Measurements from ENCODE around the gene KCNT2.
"Not testable (repeated sequence)": the region's sequence is repeated elsewhere in the genome, so short reads cannot be mapped to it uniquely, and the experiment has no call there.

Gene KCNT2

DNA sequence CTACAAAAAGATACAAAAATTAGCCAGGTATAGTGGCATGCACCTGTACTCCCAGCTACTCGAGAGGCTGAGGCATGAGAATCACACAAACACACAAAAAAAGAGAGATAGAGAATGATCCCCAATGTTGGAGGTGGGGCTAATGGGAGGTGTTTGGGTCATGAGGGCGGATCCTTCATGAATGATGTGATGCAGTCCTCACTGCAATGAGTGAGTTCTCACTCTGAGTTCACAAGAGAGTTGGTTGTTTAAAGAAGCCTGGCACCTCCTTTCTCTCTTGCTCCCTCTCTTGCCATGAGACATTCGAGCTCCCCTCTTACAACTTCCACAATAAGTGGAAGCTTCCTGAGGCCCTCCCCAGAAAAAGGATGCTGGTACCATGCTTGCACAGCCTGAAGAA, 17.3 kb downstream of the KCNT2 start:
- DNase-seq (ENCODE audit: low read depth in 2 of 2) = no peak

DNA sequence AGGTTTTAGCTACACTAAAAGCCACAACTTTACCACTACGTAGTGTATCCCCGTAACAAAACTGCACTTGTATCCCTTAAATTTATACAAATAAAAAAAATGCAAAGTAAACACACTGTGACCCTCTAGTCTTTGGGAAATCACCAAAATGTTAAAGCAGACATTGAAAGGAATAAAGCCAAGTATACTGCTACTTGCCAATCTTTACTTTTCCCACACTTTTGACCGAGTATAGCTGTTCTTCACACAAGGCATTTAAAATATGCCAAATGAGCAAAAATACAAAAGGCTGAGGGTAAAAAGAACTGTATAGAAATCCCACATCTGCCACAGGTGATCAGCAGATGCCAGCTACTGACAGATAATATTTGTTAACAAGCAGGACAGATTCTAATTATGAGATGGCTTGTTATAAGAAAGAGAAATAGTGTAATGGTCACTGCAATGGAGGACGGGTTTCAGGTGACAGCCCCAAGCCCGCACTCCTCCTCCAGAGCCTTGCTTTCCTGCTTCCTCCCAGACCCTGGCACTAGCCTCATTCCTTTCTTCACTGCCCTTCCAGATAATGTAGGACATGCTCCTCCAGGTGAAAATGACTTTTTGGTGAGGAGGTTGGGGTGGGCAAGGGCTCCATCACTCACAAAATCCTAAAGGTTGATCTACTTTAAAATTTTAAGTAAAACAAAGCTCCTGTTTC, 18.1 kb downstream of the KCNT2 start:
- DNase-seq (ENCODE audit: low read depth in 2 of 2) = no peak

DNA sequence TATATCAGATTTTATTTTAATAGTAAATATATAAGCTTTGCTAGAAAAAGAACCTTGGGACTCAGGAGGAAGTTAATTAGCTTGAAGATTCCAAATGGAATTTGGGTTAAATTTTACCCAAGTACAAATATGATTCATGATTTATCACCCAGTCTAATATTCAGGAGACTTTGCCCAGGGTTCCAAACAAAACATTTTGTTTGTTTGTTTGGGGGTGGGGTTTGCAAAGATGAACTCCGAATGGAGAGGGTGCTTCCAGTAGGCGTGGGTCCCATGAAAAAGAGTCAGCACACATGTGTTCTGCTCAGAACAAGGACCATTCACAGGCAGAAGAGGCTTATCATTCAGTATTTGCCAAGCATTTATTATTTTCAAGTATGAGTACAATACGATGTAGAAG, 23.5 kb downstream of the KCNT2 start:
- DNase-seq (ENCODE audit: low read depth in 2 of 2) = no peak

DNA sequence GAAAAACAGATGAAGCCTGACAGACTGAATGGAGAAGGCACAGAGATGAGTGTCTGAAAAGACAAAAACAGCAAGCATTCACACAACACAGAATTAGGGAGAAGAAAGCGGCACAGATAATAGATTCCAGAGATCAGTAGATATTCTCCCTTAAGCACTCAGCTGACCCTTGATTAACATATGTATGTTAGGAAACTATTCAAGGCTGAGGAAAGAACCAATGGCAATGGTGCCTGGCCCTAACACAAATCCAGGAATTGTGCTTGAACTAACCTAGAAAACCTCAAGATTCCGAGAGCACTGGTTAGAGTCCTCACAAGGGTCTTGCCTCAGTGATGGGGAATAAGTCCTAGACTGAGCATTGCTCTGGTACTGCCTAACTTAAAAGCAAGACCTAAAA, 30.9 kb downstream of the KCNT2 start:
- DNase-seq (ENCODE audit: low read depth in 2 of 2) = no peak

DNA sequence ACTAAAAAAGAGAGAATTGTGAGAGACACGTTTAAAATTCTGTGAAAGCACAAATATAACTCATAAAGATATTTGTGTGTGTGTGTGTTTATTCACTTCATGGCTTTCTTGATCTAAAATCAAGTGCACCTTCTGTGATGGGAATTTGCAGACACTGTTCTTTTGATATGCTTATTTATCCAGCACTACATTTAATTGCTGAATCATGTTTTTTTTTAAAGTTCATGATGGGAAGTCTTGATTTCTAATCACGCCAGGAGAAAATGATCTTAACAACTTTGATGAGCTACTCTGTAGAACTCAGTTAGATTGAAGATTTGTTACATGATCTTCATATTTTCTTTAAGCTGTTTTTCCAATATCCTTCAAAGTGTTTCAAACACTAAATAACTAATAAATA, 35.0 kb downstream of the KCNT2 start:
- DNase-seq (ENCODE audit: low read depth in 2 of 2) = no peak

DNA sequence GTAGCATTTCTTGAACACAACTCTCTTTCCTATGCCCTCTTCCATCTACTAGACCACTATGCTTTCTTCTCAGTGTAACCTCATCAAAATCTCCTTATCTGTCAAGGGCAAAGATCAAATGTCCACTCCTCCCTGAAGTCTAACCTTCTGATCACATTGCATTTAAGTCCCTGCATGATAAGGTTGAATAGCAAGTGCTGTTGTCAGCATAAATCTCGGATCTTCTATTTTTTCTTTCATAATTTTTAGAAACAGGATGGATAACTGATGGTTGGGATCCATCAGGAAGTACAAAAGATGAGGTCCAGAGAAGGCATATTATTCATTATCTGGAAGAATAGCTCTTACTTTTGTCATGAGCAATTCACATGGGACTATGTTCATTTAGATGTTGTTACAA, 41.0 kb downstream of the KCNT2 start:
- DNase-seq (ENCODE audit: low read depth in 2 of 2) = no peak

DNA sequence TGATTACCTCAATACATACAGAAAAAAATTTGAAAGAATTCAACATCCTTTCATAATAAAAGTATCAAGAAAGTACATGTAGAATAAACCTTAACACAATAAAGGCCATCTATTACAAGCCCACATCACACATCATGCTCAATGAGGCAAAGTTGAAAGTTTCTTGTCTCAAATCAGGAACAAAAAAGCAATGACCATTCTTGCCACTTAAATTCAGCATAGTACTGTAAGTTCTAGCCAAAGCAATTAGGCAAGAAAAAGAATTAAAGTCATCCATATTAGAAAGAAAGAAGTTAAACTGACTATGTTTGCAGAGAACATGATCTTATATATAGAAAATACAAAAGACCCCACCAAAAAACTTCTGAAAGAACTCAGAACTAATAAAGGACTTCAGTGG, 44.5 kb downstream of the KCNT2 start:
- no peak for DNase-seq (ENCODE audit: low read depth in 2 of 2)

DNA sequence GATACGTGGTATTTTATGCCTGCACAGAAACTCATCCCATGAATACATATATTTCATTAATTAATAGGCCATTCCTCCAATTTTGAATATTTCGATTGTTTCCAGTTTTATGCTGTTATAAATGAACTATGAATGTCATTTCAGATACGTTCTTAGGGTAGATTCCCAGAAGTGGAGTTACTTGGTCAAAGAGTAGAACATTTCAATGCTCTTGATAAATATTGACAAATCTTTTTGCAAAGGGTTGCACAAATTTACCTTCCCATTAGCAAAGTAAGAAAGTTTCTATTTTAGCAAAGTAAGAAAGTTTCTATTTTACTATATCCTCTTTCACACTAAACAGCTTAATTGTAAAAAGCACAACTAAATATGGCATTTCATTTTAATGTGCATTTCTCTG, 48.9 kb downstream of the KCNT2 start:
- no peak for DNase-seq (ENCODE audit: low read depth in 2 of 2)

DNA sequence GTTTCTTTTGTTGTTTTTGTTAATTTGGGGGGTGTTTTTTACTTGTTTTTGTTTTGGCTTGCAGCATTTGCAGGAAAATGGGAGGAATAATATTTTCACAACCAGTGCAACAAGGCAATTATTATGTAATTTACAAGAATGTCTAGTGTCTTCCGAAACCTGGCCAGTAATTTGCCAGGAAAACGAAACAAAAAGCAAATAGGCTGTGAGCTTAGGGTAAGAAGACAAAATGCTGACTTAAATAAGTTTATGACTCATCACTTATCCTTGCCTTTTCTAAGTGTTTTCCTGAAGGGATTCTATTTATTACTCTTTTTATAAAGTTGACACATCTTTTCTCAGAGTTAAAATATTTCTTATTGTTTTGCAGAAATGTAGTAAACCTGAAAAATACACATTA, 49.8 kb downstream of the KCNT2 start:
- no peak for DNase-seq (ENCODE audit: low read depth in 2 of 2)

DNA sequence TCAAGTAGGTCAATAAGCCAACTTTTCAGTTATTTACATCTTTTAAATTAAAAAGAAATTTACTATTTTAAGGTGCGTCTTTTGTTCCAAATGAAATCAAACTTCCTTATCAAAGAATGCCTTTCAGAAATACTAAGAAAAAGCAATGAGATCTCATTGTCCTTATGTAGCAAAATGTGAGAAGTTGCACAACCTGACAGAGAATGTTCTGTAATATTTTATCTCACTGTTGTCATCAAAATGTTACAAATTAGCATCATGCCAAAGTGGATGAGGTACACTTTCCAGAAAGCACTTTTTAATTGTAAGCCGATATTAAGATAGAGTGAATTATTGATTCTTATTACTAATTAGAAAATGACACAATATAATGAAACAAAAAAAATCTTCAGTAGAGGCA, 50.4 kb downstream of the KCNT2 start:
- no peak for DNase-seq (ENCODE audit: low read depth in 2 of 2)

DNA sequence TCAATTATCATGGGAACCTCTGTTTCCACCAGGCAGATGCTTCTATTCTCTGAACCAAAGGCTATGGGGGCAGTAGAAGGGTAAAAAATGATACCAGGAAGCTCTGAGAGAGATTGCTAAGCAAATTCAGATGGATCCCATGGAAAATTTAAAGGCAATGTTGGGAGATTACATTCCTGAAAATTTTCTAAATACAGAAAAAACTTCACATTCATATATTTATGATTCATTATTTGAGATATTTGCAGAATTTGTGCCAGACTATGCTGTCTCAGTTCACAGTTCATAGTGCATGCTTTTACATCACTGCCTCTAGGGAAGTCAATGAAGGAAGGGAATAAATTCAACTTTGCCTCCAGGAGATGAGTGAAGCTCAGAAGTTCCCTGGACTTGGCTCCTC, 57.5 kb downstream of the KCNT2 start:
- no peak for DNase-seq (ENCODE audit: low read depth in 2 of 2)

DNA sequence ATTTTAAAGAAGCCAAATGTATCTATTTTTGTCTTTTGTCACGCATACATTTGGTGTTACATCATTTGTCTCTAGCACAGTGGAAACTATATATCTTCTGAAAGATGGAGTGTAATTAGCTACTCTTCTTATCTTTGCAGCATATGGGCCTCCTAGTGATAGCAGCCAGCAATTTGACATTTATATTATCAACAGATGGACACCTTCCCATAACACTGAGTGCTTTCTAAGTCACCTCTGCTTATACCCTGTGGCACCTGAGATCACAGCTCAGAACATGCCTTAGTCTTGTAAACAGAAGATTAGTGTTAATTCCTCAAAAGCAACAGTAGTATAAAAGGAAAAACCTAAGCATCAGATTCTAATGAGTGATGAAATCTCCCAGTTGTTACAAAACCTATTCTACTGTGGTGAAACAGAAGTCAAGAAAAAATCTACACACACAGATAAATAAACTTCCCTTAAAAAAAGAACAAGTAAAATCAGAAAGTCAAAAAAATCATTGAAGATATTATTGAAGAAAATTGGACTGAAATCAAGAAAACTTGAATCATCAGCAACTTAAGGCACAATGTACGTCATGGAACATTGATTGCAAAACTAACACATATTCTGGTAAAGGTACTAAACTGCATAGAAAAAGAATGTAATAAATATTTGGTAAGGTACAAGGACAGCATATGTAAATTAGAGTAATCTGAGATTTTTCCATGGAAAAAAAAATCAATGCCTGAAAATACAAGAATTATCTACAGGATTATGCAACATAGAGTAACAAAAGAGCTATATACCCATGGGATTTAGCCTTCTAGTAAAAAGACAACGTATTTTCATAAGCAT, 61.7 kb downstream of the KCNT2 start:
- DNase-seq (ENCODE audit: low read depth in 2 of 2) = no peak

DNA sequence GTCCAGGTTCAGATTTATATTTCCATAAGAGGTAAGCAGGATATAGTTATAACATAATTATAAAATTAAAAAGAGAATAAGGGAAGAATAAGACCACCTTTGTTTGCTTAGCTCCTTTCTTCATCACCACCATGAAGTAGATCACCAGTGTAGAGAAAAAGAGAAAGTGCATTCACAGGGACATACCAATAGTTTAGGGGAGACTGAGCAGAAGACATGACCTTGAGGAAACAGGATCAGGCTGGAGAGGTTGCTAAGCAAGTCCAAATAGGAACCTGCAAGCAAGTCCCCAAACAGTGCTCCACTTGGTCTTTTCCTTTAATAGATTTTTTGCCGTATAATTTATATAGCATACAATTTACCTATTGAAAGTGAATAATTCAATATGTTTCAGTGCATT, 63.0 kb downstream of the KCNT2 start:
- DNase-seq (ENCODE audit: low read depth in 2 of 2) = no peak

DNA sequence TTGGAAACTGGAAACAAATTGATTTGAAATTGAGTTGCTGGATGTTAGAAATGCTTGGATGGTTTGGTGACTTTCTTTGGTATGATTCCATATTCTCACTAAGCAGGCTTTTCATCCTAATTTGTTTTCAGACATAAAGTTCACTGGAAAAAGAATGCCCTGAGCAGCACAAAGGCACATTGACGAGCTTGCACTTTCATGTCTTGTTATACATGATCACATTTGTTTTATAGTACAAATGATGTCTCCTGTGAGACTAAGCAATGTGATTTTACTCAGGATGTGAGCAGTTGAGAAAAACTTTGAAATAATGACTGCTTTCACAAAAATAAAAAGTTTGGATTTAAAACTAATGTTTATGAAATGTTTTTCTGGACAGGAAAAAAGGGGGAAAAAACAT, 63.6 kb downstream of the KCNT2 start:
- no peak for DNase-seq (ENCODE audit: low read depth in 2 of 2)

DNA sequence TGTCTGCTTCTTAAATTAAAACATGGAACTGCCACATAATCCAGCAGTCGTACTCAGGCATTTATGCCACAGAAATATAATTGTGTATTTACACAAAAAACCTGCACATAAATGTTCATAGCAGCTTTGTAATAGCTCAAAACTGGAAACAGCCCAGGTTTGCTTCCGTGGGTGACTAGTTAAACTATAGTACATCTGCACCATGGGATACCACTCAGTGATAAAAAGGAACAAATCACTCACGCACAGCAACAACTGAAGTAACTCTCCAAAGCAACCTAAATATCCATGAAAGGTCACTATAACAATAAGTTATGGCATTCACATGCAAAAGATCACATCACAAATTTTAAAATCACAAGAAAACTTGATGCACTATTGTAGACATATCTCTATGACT, 64.4 kb downstream of the KCNT2 start:
- DNase-seq (ENCODE audit: low read depth in 2 of 2) = no peak

DNA sequence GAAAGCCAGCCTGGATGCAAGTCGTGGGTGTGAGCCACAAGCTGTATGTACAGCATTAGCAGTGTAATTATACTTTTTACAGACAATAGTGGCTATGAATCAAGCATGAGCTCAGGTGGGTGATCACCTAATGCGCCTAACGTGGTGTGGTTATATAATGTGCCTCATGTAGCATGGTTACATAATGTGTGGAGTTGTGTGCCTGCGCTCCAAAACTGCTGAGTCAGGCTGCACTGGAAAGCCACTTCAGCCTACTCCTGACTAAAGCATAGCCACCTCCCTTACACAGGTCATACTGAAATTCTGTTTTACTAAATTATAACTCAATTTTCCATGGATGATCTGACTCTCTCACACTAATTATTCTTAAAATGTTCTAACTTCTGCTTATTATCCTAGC, 69.8 kb downstream of the KCNT2 start:
- DNase-seq (ENCODE audit: low read depth in 2 of 2) = no peak

DNA sequence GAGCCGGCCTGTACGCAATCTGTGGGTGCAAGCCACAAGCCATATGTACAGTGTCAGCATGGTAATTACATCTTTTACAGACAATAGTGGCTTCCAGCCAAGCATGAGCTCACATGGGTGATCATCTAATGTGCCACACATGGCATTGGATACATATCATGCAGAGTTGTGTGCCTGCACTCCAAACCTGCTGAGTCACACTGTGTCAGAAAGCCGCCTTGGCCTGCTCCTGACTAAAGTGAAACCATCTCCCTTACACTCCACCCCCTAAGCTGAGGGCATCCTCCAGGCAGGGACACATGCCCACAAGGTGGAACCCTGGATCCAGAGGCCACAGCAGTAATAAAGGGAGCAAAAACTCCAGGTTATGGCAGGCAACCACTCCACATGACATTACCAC, 72.5 kb downstream of the KCNT2 start:
- no peak for DNase-seq (ENCODE audit: low read depth in 2 of 2)

DNA sequence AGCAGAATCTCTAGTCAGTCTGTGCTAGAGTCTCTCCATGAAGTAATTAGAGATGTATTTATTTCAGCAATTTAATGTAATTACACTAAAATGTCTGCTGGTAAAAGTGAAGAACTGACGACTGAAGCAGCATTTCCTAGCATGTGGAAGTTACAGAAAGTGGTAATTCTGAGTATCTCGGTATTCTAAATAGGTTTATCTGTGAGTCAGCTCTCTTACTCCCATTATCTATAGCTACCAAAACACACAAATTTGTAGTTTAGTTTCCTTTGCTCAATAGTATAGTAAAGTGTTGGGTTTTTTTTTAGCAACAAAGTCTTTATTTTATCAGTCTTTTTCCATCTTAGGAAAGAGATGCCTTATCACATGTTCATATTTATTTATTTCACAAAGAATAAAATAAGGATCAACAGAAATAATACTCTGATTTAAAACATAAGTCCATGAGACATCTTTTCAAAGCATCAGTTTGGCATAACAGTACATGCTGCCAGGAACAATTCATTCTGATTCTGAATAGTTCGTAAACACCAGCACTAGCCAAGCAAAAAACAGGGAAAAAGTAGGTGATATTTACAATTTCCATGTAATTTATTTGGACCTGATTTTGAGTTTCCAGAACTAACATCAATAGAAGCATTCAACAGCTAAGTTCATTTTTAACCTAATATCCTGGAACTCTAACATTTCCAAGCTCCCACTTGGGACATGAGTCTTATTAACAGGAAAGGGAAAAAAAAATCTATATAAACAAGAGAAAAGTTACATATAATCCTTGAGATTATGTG, 76.3 kb downstream of the KCNT2 start:
- DNase-seq (ENCODE audit: low read depth in 2 of 2) = no peak

DNA sequence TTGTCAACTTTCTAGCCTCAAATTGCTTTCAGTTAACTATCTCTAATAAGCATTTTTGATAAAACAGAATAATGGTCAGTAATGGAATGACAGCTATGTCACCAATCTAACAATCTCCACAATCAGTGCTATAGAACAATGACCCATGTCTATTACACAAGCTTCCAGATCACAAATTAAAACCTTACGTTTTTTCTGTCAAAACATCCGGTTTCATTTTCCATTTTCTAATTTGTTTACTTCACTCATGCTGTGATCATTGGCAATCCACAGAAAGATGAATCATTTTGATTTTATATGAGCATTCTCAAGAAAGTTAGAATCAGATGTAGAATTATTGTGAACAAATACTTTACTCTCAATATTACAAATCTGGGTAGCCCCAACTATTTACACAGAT, 80.3 kb downstream of the KCNT2 start:
- DNase-seq (ENCODE audit: low read depth in 2 of 2) = no peak

DNA sequence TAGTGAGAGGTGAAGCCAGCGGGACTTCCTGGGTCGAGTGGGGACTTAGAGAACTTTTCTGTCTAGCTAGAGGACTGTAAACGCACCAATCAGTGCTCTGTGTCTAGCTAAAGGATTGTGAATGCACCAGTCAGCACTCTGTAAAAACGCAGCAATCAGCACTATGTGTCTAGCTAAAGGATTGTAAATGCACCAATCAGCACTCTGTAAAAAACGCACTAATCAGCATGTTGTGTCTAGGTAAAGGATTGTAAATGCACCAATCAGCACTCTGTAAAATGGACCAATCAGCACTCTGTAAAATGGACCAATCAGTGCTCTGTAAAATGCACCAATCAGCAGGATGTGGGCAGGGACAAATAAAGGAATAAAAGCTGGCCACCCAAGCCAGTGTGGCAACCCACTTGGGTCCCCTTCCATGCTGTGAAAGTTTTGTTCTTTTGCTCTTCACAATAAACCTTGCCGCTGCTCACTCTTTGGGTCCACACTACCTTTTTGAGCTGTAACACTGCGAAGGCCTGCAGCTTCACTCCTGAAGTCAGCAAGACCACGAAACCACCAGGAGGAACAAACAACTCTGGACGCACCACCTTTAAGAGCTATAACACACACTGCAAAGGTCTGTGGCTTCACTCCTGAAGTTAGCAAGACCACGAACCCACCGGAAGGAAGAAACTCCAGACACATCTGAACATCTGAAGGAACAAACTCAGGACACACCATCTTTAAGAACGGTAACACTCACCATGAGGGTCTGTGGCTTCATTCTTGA, 85.5 kb downstream of the KCNT2 start:
- DNase-seq (ENCODE audit: low read depth in 2 of 2) = not testable (repeated sequence)

DNA sequence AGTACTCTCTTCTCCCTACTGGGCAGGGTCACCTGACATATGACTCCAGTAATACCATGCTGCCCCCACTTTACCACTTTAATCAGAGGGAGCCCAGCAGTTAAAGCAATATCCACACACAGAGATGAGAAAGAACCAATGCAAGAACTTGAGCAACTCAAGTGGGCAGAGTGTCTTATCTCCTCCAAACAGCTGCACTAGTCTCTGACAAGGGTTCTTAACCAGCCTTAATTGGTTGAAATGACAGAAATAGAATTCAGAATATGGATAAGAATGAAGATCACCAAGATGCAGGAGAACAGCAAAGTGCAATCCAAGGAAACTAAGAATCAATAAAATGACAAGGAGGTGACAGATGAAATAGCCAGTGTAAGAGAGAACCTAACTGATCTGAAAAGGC, 91.0 kb downstream of the KCNT2 start:
- DNase-seq (ENCODE audit: low read depth in 2 of 2) = no peak

DNA sequence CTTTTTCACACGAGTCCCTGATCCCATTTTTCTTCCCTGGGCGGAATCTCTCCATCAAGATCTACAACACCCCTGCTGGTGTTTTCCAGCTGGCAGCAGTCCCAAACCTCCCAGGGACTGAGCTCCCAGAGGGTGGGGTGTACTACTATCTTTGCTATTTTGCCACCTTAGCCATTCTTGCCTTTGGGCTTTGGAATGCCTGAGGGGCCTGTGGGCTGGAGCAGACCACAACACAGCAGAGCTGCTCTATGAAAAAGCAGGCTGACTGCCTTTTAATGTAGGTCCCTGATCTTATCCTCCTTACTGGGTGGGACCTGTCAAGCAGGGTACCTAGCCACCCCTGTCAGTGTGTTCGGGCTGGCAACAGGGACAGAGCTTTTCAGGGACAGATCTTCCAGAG, 91.9 kb downstream of the KCNT2 start:
- DNase-seq (ENCODE audit: low read depth in 2 of 2) = no peak

Data from activated CD8-positive, alpha-beta memory T cell treated with anti-CD3 and anti-CD28 coated beads for 4 hours (primary cell).